ENCODE data around the gene YWHAG. TPM values are rescaled to one million over a fixed set of nuclear protein-coding genes. Genes with fewer than 3 reads are reported as not detected.

Gene YWHAG
- total RNA-seq, 1 donor from 2014 or later, result 200 TPM

DNA sequence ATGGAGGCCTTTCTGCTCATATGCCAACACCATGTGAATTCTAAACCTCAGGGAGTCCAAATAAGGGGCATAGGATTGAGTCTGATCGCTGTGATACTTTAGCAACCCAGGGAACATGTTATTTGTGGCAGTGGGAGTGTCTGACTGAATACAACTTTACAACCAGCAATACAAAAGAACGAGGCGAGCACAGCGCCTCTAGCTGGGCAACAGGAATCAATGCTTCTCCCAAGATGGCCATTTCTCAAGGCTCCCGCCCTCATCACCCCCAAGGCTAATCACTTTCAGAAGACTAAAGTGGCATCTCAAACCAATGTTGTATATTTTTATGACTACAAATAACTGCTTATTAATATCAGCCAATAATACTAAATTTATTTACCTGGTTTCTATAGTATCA is 28.1 kb downstream of the YWHAG start:
- Mint-ChIP-seq H3K27me3 (ENCODE audit: low read depth) (no peaks in the 10 kb centered on the region), H3K27ac (ENCODE audit: unreplicated experiment) (no peak overlapping the region), H3K4me3 (no peak overlapping the region), H3K36me3 (ENCODE audit: low read depth) (peaks cover 20% of the 10 kb centered on the region), H3K9me3 (no peaks in the 10 kb centered on the region), H3K4me1 (peaks cover 25% of the 10 kb centered on the region)
- DNase-seq (ENCODE audit: low read depth, low spot score), result no peak
- no peak for TF ChIP-seq CTCF (conservative IDR thresholded peaks at IDR 0.05)

DNA sequence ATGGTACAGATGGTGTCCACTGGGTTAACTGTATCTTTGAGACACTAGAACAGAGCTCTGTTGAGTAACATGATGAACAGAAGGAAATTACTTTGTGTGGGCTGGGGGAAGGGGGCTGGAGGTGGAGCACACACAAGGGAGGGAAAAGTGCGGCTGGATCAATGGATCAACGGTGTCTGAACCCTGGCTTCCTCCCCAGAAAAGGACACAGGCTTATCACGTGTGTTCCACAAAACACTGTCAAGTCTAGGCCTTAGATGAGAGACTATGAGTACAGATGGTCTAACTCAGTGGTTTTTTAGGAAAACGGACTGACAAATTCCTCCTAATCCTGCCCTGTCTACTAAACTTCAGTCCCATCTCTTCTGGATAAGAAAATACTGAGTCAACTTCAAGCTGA is 28.5 kb downstream of the YWHAG start:
- DNase-seq (ENCODE audit: low read depth, low spot score), result no peak
- peaks cover 25% of the 10 kb centered on the region for H3K4me1 Mint-ChIP-seq
- no peaks in the 10 kb centered on the region for H3K9me3 Mint-ChIP-seq
- no peak overlapping the region for H3K27ac Mint-ChIP-seq (ENCODE audit: unreplicated experiment)
- H3K36me3 Mint-ChIP-seq (ENCODE audit: low read depth), result peaks cover 20% of the 10 kb centered on the region
- H3K4me3 Mint-ChIP-seq, result no peak overlapping the region
- no peak for TF ChIP-seq CTCF (conservative IDR thresholded peaks at IDR 0.05)
- H3K27me3 Mint-ChIP-seq (ENCODE audit: low read depth), result no peaks in the 10 kb centered on the region

DNA sequence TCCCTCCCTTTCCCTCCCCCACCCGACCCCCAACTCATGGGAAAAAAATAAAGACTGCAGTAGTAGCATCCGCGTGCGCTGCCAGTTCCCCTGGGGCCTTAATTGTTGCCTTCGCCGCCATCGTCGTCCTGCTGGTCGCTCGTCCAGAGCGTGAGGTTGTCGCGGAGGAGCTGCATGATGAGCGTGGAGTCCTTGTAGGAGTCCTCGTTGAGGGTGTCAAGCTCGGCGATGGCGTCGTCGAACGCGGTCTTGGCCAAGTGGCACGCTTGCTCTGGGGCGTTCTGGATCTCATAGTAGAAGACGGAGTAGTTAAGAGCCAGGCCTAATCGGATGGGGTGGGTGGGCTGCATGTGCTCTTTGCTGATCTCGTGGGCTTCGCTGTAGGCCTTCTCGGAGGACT is 29.3 kb downstream of the YWHAG start:
- H3K4me1 Mint-ChIP-seq, result peaks cover 25% of the 10 kb centered on the region
- H3K27ac Mint-ChIP-seq (ENCODE audit: unreplicated experiment), result no peak overlapping the region
- TF ChIP-seq CTCF (conservative IDR thresholded peaks at IDR 0.05), result no peak
- H3K9me3 Mint-ChIP-seq, result no peaks in the 10 kb centered on the region
- H3K4me3 Mint-ChIP-seq, result no peak overlapping the region
- H3K36me3 Mint-ChIP-seq (ENCODE audit: low read depth), result peaks cover 20% of the 10 kb centered on the region
- H3K27me3 Mint-ChIP-seq (ENCODE audit: low read depth), result no peaks in the 10 kb centered on the region
- DNase-seq (ENCODE audit: low read depth, low spot score), result no peak

DNA sequence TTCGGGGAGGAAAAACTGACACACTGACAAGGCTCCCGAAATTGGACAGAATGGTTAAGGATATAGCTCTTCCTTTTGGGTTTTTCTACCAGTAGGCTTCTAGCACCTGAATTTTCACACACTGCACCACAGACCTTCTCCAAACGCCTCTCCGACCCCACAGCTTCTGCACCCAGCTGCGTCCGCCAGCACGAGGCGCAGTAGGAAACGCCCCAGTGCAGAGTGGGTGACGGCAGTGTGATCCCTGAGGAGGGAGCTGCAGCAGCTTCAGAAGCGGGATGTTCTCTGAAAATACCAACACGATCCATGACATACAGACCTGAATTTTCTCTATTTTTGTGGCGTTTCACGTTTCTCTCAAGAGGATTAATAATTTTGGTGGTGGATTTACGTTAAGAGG is 30.4 kb downstream of the YWHAG start:
- no peak overlapping the region for H3K4me3 Mint-ChIP-seq
- no peaks in the 10 kb centered on the region for H3K27me3 Mint-ChIP-seq (ENCODE audit: low read depth)
- no peak for TF ChIP-seq CTCF (conservative IDR thresholded peaks at IDR 0.05)
- H3K4me1 Mint-ChIP-seq, result peaks cover 19% of the 10 kb centered on the region
- no peak for DNase-seq (ENCODE audit: low read depth, low spot score)
- H3K9me3 Mint-ChIP-seq, result no peaks in the 10 kb centered on the region
- peaks cover 20% of the 10 kb centered on the region for H3K36me3 Mint-ChIP-seq (ENCODE audit: low read depth)
- H3K27ac Mint-ChIP-seq (ENCODE audit: unreplicated experiment), result no peak overlapping the region

DNA sequence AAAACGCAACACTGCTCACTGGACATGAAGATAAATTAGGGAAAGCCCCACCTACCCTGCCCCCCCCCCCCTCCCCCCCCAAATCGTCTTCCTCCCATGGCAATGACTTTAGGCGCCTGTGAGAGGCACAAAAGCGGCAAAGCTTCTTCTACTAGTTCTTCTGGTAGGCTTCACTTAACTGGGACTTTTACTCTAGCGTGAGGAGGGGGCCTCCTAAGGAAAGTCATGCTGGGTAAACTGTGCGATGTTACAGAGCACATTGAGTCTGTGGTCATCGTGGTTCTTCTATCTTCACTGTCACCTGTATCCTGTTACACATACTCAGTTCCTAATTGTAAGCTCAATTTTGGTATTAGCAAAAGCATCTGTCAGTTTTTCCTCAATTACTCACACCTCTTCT is 31.2 kb downstream of the YWHAG start:
- H3K36me3 Mint-ChIP-seq (ENCODE audit: low read depth), result peaks cover 20% of the 10 kb centered on the region
- no peak overlapping the region for H3K27ac Mint-ChIP-seq (ENCODE audit: unreplicated experiment)
- H3K4me1 Mint-ChIP-seq, result peaks cover 17% of the 10 kb centered on the region
- TF ChIP-seq CTCF (conservative IDR thresholded peaks at IDR 0.05), result no peak
- no peak overlapping the region for H3K4me3 Mint-ChIP-seq
- no peaks in the 10 kb centered on the region for H3K9me3 Mint-ChIP-seq
- H3K27me3 Mint-ChIP-seq (ENCODE audit: low read depth), result no peaks in the 10 kb centered on the region
- no peak for DNase-seq (ENCODE audit: low read depth, low spot score)
